ENCODE results near the gene CFAP20DC.

DNA sequence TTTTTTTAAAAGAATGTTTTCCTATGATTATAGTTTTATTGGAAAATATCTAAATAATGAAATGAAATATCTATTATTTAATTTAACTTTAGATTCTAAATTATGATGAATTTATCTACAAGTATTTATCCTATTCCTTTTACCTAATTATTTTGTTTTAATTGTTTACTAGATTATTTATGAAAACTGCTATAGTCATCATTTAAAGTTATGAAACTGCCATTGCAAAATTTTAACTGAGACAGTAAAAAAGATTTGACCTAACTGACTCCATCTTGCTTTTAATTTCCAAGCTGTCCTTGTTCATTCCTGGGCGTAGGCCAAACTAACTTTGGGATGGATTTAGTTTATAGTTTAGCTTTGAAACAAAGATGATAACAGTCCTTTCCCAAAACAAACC lies 357.3 kb downstream of the CFAP20DC start:
- no peak for TF ChIP-seq POLR2A (IDR thresholded peaks at IDR 0.05)
- TF ChIP-seq, protein P1, sequence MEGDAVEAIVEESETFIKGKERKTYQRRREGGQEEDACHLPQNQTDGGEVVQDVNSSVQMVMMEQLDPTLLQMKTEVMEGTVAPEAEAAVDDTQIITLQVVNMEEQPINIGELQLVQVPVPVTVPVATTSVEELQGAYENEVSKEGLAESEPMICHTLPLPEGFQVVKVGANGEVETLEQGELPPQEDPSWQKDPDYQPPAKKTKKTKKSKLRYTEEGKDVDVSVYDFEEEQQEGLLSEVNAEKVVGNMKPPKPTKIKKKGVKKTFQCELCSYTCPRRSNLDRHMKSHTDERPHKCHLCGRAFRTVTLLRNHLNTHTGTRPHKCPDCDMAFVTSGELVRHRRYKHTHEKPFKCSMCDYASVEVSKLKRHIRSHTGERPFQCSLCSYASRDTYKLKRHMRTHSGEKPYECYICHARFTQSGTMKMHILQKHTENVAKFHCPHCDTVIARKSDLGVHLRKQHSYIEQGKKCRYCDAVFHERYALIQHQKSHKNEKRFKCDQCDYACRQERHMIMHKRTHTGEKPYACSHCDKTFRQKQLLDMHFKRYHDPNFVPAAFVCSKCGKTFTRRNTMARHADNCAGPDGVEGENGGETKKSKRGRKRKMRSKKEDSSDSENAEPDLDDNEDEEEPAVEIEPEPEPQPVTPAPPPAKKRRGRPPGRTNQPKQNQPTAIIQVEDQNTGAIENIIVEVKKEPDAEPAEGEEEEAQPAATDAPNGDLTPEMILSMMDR (IDR thresholded peaks at IDR 0.05): no peak
